GM19025 (cell line): Measurements from ENCODE around the gene MTREX.

ENCODE experiments used
- ATAC-seq: cut with Tn5 transposase; IDR thresholded peaks from one replicate; pipeline ENCODE4 v1.9.1; 2021; ENCODE audit warnings: mild to moderate bottlenecking, low read depth, moderate library complexity; ENCODE audit not compliant: unreplicated experiment

The MTREX gene

GRCh38 chr5:55372130-55372925 lies 64.5 kb downstream of the MTREX start:
- ATAC-seq: no peak

DNA sequence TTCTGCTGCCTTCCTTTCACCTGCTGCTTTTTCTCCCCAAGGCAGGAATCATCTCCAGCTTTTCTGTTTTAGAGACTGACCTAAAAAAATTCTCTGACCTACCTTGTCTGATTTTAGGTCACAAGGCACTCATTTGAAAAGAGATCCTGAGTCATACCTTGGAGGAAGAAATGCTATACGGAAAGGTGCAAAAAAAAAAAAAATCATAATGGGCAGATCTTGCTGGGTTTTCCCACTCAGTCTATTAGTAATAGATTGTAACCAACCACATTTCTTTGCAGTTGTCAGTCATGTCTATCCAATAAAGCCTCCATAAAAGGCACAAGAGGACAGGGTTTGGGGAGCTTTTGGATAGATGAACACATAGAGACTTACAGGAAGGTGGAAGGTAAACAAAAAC lies 70.0 kb downstream of the MTREX start:
- ATAC-seq: no peak

DNA sequence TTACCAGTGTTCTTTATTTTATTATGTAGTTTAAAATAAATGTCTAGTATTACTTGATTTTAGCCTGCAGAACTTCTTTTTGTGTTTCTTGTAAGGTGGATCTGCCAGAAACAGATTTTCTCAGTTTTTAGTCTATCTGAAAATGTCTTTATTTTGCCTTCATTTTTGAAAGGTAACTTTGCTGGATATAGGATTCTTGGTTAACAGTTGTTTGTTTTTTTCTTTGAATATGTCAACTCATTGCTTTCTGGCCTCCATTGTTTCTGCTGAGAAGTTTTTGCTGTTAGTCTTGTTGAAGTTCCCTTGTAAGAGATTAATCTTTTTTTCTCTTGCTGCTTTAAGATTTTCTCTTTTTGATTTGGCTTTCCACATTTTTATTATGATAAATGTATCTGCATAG lies 75.5 kb downstream of the MTREX start:
- no peak for ATAC-seq

GRCh38 chr5:55384072-55384471 lies 76.3 kb downstream of the MTREX start:
- ATAC-seq: no peak

GRCh38 chr5:55385227-55385626 lies 77.4 kb downstream of the MTREX start:
- ATAC-seq: no peak

- ATAC-seq: no peak
These were observed 78.1 kb downstream of the MTREX start for GRCh38 chr5:55385846-55386245.

DNA sequence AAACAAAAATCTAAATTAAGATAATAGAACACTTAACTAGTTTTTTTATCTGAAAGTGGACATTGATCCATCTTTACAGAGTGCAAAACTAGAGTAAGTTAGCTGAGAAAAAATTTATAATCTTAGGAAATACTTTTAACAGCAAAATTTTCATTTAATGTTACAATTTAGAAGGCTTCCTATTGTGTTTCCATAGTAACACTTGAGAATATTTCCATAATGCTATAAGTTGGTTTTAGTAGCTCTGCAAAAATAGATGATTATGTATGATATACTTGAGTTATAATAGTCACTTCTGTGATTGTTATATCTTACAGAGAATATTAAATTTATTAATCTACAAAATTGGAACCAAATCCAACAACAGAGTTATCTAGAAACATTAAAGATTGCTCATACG lies 78.6 kb downstream of the MTREX start:
- no peak for ATAC-seq

- ATAC-seq: no peak
These were observed 80.1 kb downstream of the MTREX start for GRCh38 chr5:55387865-55388264.

DNA sequence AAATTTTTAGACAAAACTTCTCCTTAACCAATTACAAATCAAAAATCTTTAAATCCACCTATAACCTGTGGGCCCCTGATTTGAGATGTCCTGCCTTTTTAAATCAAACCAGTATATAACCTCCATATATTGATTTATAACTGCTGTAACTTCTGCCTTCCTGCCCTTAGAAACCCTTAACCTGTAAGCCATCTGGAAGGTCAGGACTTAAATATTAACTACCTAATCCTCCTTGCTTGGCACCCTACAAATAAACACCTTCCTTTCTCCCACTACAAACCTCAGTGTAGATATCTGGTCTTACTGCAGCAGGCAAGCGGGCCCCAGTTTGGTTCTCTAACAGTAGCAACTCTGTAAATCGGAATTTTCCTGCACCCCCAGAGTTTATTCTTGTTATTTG lies 83.9 kb downstream of the MTREX start:
- no peak for ATAC-seq

DNA sequence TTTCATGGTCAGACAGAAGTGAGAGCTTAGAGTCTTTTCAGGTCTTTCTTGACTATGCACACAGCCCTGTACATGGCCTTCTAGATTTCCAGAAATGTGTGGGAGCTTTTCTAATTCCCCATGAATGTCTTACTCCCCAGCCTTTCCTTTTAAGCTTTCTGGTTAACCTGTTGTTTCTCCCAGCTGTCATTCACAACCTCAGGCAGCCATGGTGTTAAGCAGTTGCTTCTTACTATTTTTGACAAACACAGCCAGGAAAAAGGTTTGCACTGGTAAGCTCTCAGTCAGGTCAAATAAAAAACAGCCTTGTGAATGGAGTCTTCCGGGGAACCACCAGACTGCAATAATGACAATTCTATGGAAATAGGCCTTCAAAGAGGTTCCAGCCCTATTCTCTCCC lies 84.9 kb downstream of the MTREX start:
- ATAC-seq: no peak

DNA sequence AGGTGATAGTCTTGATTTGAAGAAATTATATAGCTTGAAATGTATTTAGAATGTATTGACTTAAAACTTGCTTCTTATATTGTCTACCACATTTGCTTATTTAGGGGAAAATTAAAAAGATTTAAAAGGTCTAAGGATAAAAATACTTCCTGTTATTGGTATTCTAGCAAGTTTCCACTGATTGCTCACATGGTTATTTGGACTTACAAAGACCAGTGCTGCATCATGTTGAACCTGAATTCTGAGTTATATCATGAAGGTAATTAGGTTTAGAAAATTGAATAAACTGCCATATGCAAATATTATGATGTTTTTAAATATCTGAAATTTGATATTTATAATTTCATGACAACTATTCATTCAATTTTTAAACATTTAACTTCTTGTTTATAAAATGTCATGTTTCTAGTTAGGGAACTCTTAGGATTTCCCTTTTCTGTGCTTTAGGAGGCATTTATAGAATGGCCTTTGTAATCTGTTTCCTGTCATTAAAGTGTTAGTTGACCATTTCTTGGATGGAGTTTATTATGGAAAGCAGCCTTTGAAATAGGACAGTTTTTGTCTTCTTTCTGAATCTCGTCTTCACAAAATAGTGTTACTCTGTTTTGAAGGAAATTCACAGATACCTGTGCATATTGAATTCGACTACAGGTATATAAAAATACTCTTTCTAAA lies 85.8 kb downstream of the MTREX start:
- ATAC-seq: no peak

GRCh38 chr5:55402199-55402598 lies 94.4 kb downstream of the MTREX start:
- no peak for ATAC-seq

DNA sequence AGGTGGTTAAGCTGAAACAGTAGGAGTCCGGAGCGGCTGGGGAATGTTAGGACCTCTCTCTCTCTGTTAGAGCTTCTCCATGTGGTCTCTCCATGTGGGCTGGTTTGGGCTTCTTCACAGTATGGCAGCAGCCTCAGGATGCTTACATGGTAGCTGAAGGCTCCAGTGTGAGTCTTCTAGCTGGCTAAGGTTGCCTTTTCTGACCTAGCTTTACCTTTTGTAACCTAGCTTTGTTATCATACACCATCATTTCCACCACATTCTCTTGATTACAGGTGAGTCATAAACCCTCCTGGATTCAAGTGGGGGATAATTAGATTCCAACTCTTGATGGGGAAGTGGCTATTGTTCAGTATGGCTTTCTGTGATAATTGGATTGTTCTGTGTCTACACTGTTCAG lies 98.5 kb downstream of the MTREX start:
- ATAC-seq: no peak

- no peak for ATAC-seq
These were observed 99.4 kb downstream of the MTREX start for GRCh38 chr5:55407059-55407684.

- no peak for ATAC-seq
These were observed 100.2 kb downstream of the MTREX start for GRCh38 chr5:55407984-55408383.

- ATAC-seq: no peak
These were observed 102.0 kb downstream of the MTREX start for GRCh38 chr5:55409775-55410174.

DNA sequence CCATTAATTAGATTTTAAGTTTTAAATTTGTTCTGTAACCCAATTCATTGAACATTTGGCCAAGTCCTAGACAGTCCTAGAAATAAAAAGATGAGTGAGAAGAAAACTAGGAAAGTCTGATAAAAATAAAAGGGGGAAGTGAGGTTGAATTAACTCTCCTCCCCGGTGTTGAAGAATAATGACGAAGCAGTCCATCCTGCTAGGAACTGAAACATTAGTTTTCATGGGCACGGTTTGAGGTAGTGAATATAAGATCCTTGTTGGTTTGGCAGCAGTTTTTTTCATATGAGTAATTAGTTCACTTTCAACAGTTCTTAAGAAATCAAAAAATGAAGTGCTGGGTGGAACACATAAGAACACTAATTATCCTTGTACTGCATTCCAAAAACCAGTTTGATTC lies 103.1 kb downstream of the MTREX start:
- no peak for ATAC-seq

GRCh38 chr5:55411876-55412275 lies 104.1 kb downstream of the MTREX start:
- no peak for ATAC-seq

GRCh38 chr5:55413644-55414043 lies 105.9 kb downstream of the MTREX start:
- ATAC-seq: no peak

GRCh38 chr5:55415071-55415470 lies 107.3 kb downstream of the MTREX start:
- ATAC-seq: no peak

GRCh38 chr5:55416306-55416705 lies 108.5 kb downstream of the MTREX start:
- no peak for ATAC-seq
